WTC11 (cell line): ENCODE measurements around the gene ACSL1. TPM values are rescaled to one million over a fixed set of nuclear protein-coding genes. Genes with fewer than 3 reads are reported as not detected.

Experiments
- ATAC-seq: fragments of 200-7000 bp; cut with Tn5 transposase; 2 replicates; pipeline ENCODE4 v1.10.0; 2021; ENCODE audit warnings: mild to moderate bottlenecking, moderate library complexity
- CTCF ChIA-PET: fragments of 300-600 bp; sonication (Branson Sonifier 250); formaldehyde crosslinking; loops from one replicate; lab custom pipeline; 2021; ENCODE audit warnings: antibody characterized with exemption; lab: Charles Lee
- POLR2A ChIA-PET: fragments of 350-600 bp; sonication (Branson Sonifier 250); formaldehyde crosslinking; loops from one replicate; lab custom pipeline; 2021; ENCODE audit warnings: antibody characterized with exemption; lab: Charles Lee
- DNase-seq: peaks from one replicate; pipeline ENCODE4 v3.0.0; 2021; ENCODE audit warnings: low spot score
- H3K27ac Mint-ChIP-seq: 2 replicates; pipeline ENCODE4 v1.8.0; 2021; ENCODE audit warnings: mixed read lengths
- H3K27me3 Mint-ChIP-seq: 2 replicates; pipeline ENCODE4 v1.8.0; 2021; ENCODE audit warnings: low read depth, mild to moderate bottlenecking, moderate library complexity, mixed read lengths
- H3K36me3 Mint-ChIP-seq: 2 replicates; pipeline ENCODE4 v1.8.0; 2021; ENCODE audit warnings: mixed read lengths
- H3K4me1 Mint-ChIP-seq: 2 replicates; pipeline ENCODE4 v1.8.0; 2022; ENCODE audit warnings: mixed read lengths
- H3K4me3 Mint-ChIP-seq: 2 replicates; pipeline ENCODE4 v1.8.0; 2021; ENCODE audit warnings: mild to moderate bottlenecking, moderate library complexity, mixed read lengths
- H3K9me3 Mint-ChIP-seq: 2 replicates; pipeline ENCODE4 v1.8.0; 2021; ENCODE audit warnings: mixed read lengths
- ARID4B ChIP-seq: sonication (generic); formaldehyde crosslinking; IDR thresholded peaks from 2 replicates; pipeline ENCODE4 v1.8.0; 2023; ENCODE audit warnings: missing genetic modification reagents, mild to moderate bottlenecking, borderline replicate concordance
- ATF1 ChIP-seq: sonication (generic); formaldehyde crosslinking; IDR thresholded peaks from 2 replicates; pipeline ENCODE4 v1.8.1; 2023; ENCODE audit warnings: mild to moderate bottlenecking, moderate library complexity, missing genetic modification reagents
- CREB1 ChIP-seq: sonication (generic); formaldehyde crosslinking; IDR thresholded peaks from 2 replicates; pipeline ENCODE4 v1.8.0; 2023; ENCODE audit warnings: mild to moderate bottlenecking, missing genetic modification reagents
- EMX1 ChIP-seq: fragments of 250-450 bp; sonication (Bioruptor Pico); IDR thresholded peaks from 2 replicates; pipeline ENCODE4 v1.8.0; 2021; ENCODE audit warnings: mild to moderate bottlenecking
- IRF2 ChIP-seq: sonication (generic); formaldehyde crosslinking; IDR thresholded peaks from 2 replicates; pipeline ENCODE4 v1.8.0; 2022; ENCODE audit warnings: low read depth, missing genetic modification reagents, borderline replicate concordance
- JAZF1 ChIP-seq: fragments of 250-450 bp; sonication (Bioruptor Pico); IDR thresholded peaks from 2 replicates; pipeline ENCODE4 v1.9.0; 2021; ENCODE audit warnings: moderate library complexity, mild to moderate bottlenecking, inconsistent platforms
- KAT7 ChIP-seq: sonication (generic); formaldehyde crosslinking; IDR thresholded peaks from 2 replicates; pipeline ENCODE4 v1.8.1; 2023; ENCODE audit warnings: missing genetic modification reagents, mild to moderate bottlenecking, borderline replicate concordance
- MXD4 ChIP-seq: fragments of 250-450 bp; sonication (Bioruptor Pico); IDR thresholded peaks from 2 replicates; pipeline ENCODE4 v1.8.0; 2021; ENCODE audit warnings: mild to moderate bottlenecking, moderate library complexity, borderline replicate concordance
- NR2C2 ChIP-seq: sonication (generic); formaldehyde crosslinking; IDR thresholded peaks from 2 replicates; pipeline ENCODE4 v1.8.0; 2022; ENCODE audit warnings: mild to moderate bottlenecking, missing genetic modification reagents
- NR3C1 ChIP-seq: sonication (generic); formaldehyde crosslinking; conservative IDR thresholded peaks from 2 replicates; pipeline ENCODE4 v1.8.1; 2023; ENCODE audit warnings: low read depth, mild to moderate bottlenecking, missing genetic modification reagents
- PRRX2 ChIP-seq: fragments of 250-450 bp; sonication (Bioruptor Pico); IDR thresholded peaks from 2 replicates; pipeline ENCODE4 v1.8.0; 2021; ENCODE audit warnings: mild to moderate bottlenecking
- RORB ChIP-seq: fragments of 250-450 bp; sonication (Bioruptor Pico); IDR thresholded peaks from 2 replicates; pipeline ENCODE4 v1.9.0; 2021; ENCODE audit warnings: mild to moderate bottlenecking
- SP1 ChIP-seq: sonication (generic); formaldehyde crosslinking; conservative IDR thresholded peaks from 2 replicates; pipeline ENCODE4 v1.8.1; 2022; ENCODE audit warnings: missing genetic modification reagents
- STAT6 ChIP-seq: sonication (generic); formaldehyde crosslinking; conservative IDR thresholded peaks from 2 replicates; pipeline ENCODE4 v1.8.1; 2023; ENCODE audit warnings: mild to moderate bottlenecking, low read depth, missing genetic modification reagents, moderate library complexity
- USF1 ChIP-seq: sonication (generic); formaldehyde crosslinking; IDR thresholded peaks from 2 replicates; pipeline ENCODE4 v1.8.0; 2022; ENCODE audit warnings: mild to moderate bottlenecking, missing genetic modification reagents
- ZNF121 ChIP-seq: sonication (generic); formaldehyde crosslinking; IDR thresholded peaks from 2 replicates; pipeline ENCODE4 v1.8.0; 2023; ENCODE audit warnings: missing genetic modification reagents
- ZNF219 ChIP-seq: sonication (generic); formaldehyde crosslinking; IDR thresholded peaks from 2 replicates; pipeline ENCODE4 v1.8.0; 2023; ENCODE audit warnings: missing genetic modification reagents, mild to moderate bottlenecking, borderline replicate concordance
- ZNF416 ChIP-seq: fragments of 250-450 bp; sonication (Bioruptor Pico); IDR thresholded peaks from 2 replicates; pipeline ENCODE4 v1.9.0; 2021; ENCODE audit warnings: mild to moderate bottlenecking, inconsistent platforms
- ZNF512 ChIP-seq: sonication (generic); formaldehyde crosslinking; IDR thresholded peaks from 2 replicates; pipeline ENCODE4 v1.8.1; 2022; ENCODE audit warnings: missing genetic modification reagents, borderline replicate concordance
- ZSCAN18 ChIP-seq: fragments of 250-450 bp; sonication (Bioruptor Pico); IDR thresholded peaks from 2 replicates; pipeline ENCODE4 v2.1.2; 2022; ENCODE audit warnings: mild to moderate bottlenecking, moderate library complexity
- total RNA-seq: library from RNA; stranded (reverse); gene quantifications from 3 replicates; pipeline ENCODE4 v1.2.3, GENCODE V29; 2021
- TF ChIP-seq, protein P1 (sequence below): fragments of 250-450 bp; sonication (Bioruptor Pico); IDR thresholded peaks from 2 replicates; pipeline ENCODE4 v1.9.0; 2021; ENCODE audit warnings: moderate library complexity, mild to moderate bottlenecking, inconsistent platforms, borderline replicate concordance
- TF ChIP-seq, protein P2 (sequence below): sonication (generic); formaldehyde crosslinking; conservative IDR thresholded peaks from 2 replicates; pipeline ENCODE4 v1.8.1; 2022; ENCODE audit warnings: mild to moderate bottlenecking, missing genetic modification reagents

The ACSL1 gene
- total RNA-seq, 1 experiment from 2014 or later, result 6.6 TPM

DNA sequence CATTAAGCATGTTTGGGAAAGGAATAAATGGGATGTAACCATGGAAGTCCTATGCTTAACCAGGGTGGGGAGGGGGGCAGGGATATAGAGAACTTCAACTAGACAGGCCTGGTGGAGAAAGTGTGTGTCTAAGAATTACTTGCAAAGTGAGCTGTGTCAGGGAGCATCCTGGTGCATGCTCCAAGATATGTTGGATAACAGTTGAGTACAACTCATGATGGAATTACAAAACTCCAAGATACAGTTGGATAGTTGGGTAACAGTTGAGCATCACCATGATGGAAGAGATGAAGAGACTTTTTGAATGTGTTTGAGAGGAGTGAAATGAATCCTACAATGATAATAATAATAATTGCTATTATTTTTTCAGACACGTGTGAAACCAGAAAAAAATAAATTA, 26.1 kb upstream of the ACSL1 start:
- Mint-ChIP-seq H3K36me3 (no peaks in the 10 kb centered on the region), H3K4me1 (no peaks in the 10 kb centered on the region), H3K27me3 (no peaks in the 10 kb centered on the region)

GRCh38 chr4:184851200-184851541, 25.4 kb upstream of the ACSL1 start:
- CTCF ChIA-PET, result no interaction called here
- DNase-seq (no peak), ATAC-seq (peak; percentile 60)
- no peak overlapping the region for H3K27ac Mint-ChIP-seq
- no peak overlapping the region for H3K4me3 Mint-ChIP-seq
- H3K27me3 Mint-ChIP-seq, result no peaks in the 10 kb centered on the region
- H3K9me3 Mint-ChIP-seq, result no peaks in the 10 kb centered on the region
- POLR2A ChIA-PET, result no interaction called here
- H3K4me1 Mint-ChIP-seq, result no peaks in the 10 kb centered on the region
- H3K36me3 Mint-ChIP-seq, result no peaks in the 10 kb centered on the region
- TF ChIP-seq ZSCAN18 (CRISPR knock-in tag) (no peak), ZNF512 (CRISPR knock-in tag) (no peak), ARID4B (CRISPR knock-in tag) (no peak), IRF2 (no peak), MXD4 (CRISPR knock-in tag) (no peak), PRRX2 (CRISPR knock-in tag) (no peak), KAT7 (CRISPR knock-in tag) (no peak), USF1 (CRISPR knock-in tag) (no peak), STAT6 (CRISPR knock-in tag) (no peak), SP1 (CRISPR knock-in tag) (no peak), NR3C1 (CRISPR knock-in tag) (no peak), ZNF219 (CRISPR knock-in tag) (no peak)
- TF ChIP-seq, protein P1, sequence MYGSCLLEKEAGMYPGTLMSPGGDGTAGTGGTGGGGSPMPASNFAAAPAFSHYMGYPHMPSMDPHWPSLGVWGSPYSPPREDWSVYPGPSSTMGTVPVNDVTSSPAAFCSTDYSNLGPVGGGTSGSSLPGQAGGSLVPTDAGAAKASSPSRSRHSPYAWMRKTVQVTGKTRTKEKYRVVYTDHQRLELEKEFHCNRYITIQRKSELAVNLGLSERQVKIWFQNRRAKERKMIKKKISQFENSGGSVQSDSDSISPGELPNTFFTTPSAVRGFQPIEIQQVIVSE, result no peak

More for the DNA sequence above, 26.1 kb upstream of the ACSL1 start:
- ATAC-seq, result no peak
- H3K9me3 Mint-ChIP-seq, result no peaks in the 10 kb centered on the region
- TF ChIP-seq USF1 (CRISPR knock-in tag) (no peak), JAZF1 (CRISPR knock-in tag) (no peak), SP1 (CRISPR knock-in tag) (no peak), MXD4 (CRISPR knock-in tag) (no peak), ZNF416 (CRISPR knock-in tag) (no peak), EMX1 (CRISPR knock-in tag) (no peak), NR2C2 (CRISPR knock-in tag) (no peak), ZNF121 (no peak), RORB (CRISPR knock-in tag) (no peak), ATF1 (CRISPR knock-in tag) (no peak), CREB1 (CRISPR knock-in tag) (no peak)
- TF ChIP-seq, protein P2, sequence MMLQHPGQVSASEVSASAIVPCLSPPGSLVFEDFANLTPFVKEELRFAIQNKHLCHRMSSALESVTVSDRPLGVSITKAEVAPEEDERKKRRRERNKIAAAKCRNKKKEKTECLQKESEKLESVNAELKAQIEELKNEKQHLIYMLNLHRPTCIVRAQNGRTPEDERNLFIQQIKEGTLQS (CRISPR knock-in tag), result no peak
- ChIA-PET POLR2A (no interaction called here), CTCF (no interaction called here)
- no peak overlapping the region for H3K27ac Mint-ChIP-seq
- no peak overlapping the region for H3K4me3 Mint-ChIP-seq
- DNase-seq, result no peak
